Fibroblast of skin of left quadriceps (primary cell): Measurements from ENCODE around the gene MBOAT7.

ENCODE experiments used
- DNase-seq, 2 experiments: peaks; one replicate each; pipeline ENCODE4 v3.0.0-alpha.2; 2013; ENCODE audit warnings: low read depth in 2 of 2

The MBOAT7 gene

GRCh38 chr19:54142166-54142780 is 47.1 kb downstream of the MBOAT7 start:
- no peak for DNase-seq

- peak; percentile 37 to 42 for DNase-seq
Observed at GRCh38 chr19:54141356-54141755, 48.0 kb downstream of the MBOAT7 start.

GRCh38 chr19:54138489-54139256 is 50.7 kb downstream of the MBOAT7 start:
- DNase-seq = no peak

- no peak for DNase-seq
Observed at GRCh38 chr19:54137699-54138488, 51.5 kb downstream of the MBOAT7 start, which contains the start of gene CNOT3. Gene CNOT3 (plus strand): TSS chr19:54137762. CDS start chr19:54142979, 5,217 bp downstream.

GRCh38 chr19:54136864-54137698 is 52.3 kb downstream of the MBOAT7 start:
- peak; percentile 100 for DNase-seq

GRCh38 chr19:54136086-54136863 is 53.1 kb downstream of the MBOAT7 start:
- no peak for DNase-seq

GRCh38 chr19:54133957-54134590 is 55.3 kb downstream of the MBOAT7 start:
- no peak for DNase-seq

GRCh38 chr19:54133312-54133956 is 55.9 kb downstream of the MBOAT7 start:
- peak in 1 of 2 experiments; percentile 23 for DNase-seq

GRCh38 chr19:54129617-54129996 is 59.8 kb downstream of the MBOAT7 start:
- no peak for DNase-seq

- no peak for DNase-seq
Observed at GRCh38 chr19:54128796-54129616, 60.4 kb downstream of the MBOAT7 start.

- DNase-seq = no peak
Observed at GRCh38 chr19:54128441-54128725, 61.0 kb downstream of the MBOAT7 start.

GRCh38 chr19:54127688-54128440 is 61.5 kb downstream of the MBOAT7 start:
- no peak for DNase-seq

GRCh38 chr19:54125713-54126112 is 63.7 kb downstream of the MBOAT7 start:
- DNase-seq = no peak

GRCh38 chr19:54124393-54124792 is 65.0 kb downstream of the MBOAT7 start:
- no peak for DNase-seq

- no peak for DNase-seq
Observed at GRCh38 chr19:54123682-54124081, 65.7 kb downstream of the MBOAT7 start.
